Stimulated activated CD4-positive, alpha-beta T cell treated with anti-CD3 and anti-CD28 coated beads, TNF-alpha, amount 100 ng/mL, for 48 hours (primary cell): ENCODE data around the gene RFT1.

Experiments
- DNase-seq, 3 donors: peaks; one replicate each; pipeline ENCODE4 v3.0.0-alpha.2; 2020; ENCODE audit warnings: low read depth in 3 of 3

RFT1 gene

GRCh38 chr3:53092216-53092615, 38.0 kb downstream of the RFT1 start:
- no peak for DNase-seq

DNA sequence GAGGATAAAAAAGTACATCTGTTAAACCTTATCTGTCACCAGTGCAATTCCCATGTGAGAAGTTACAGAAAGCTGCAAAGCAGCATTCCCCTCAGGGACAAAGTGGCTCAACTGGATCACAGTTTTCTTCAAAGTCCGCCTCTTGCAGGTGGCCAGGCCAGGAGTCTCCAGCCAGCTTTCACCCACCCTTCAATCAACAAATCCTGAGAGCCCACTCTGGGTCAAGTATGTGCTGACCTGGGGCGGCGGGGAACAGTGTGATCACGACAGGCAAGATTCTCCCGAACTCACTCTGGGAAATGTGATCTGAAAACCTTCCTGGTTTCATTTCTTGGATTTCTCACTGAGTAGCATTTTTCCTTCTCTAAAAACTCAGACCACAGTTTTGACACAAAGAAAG, 39.2 kb downstream of the RFT1 start:
- DNase-seq: no peak

DNA sequence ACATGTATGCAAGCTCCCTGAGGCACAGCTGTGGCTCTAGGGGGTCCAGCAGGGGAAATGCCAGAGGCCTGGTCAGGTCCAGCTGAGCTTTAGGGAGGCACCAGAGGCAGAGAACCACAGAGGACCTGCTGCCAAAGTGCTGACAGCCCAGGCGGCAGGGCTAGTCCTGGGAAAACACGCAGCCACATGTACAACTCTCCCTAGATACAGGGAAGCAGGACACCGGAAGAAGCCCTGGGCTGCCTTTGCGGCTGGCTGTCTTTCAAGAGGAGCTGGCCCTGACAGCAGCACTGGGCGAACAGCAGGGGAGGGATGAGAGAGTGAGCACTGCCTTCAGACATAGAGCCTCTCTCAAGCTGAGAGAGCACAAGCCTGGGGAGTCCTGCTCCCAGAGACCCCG, 40.7 kb downstream of the RFT1 start:
- no peak for DNase-seq

GRCh38 chr3:53085476-53085875, 44.8 kb downstream of the RFT1 start:
- no peak for DNase-seq

- no peak for DNase-seq
These were observed 45.8 kb downstream of the RFT1 start for GRCh38 chr3:53084310-53085001.

DNA sequence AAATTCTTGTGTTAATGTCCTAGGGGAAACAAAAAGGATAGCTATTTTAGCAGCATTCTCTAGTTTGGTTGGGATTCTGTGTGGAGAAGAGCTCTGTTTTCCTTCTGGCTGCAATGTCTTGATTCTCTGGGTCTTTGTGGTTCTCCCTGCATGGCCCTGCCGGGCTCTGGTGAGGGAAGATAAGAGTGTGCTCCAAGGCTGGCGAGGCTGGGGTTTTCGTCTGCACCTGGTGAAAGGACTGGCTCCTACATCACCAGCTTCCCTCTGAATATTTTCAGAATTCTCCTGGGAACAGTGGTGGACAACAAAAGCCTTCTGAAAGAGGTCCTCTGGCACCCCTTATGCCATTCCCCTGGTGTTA, 46.3 kb downstream of the RFT1 start:
- no peak for DNase-seq

DNA sequence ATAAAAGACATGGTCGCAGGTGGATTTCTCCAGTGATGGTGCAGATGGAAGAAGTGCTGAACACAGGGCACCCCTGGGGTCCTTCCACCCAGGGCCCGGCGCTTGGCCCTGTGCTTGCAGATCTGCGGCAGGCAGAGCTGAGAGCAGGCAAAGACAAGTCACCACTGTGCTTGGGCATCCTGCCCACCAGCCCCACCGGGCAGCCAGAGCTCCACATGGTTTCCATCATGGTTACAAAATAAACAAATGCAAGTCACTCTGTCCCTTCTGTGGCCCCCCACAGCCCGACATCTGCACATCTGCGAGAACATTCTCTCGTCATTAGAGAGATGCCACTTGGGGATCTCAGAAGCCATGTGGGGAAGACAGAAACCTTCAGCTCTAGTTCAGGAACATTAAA, 46.7 kb downstream of the RFT1 start:
- no peak for DNase-seq

DNA sequence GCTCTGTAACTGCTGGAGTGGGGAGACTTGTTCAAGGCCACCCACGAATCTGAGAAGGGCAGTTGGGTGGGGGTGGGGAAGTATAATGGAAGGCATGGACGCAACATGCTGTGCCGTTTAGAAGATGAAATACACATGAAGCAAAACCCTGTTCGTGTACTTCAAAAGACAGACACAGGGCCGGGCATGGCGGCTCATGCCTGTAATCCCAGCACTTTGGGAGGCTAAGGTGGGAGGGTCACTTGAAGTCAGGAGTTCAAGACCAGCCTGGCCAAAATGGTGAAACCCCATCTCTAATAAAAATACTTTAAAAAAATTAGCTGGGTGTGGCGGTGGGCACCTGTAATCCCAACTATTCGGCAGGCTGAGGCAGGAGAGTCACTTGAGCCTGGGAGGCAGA, 47.5 kb downstream of the RFT1 start:
- no peak for DNase-seq

GRCh38 chr3:53081318-53081717, 48.9 kb downstream of the RFT1 start:
- DNase-seq: no peak

DNA sequence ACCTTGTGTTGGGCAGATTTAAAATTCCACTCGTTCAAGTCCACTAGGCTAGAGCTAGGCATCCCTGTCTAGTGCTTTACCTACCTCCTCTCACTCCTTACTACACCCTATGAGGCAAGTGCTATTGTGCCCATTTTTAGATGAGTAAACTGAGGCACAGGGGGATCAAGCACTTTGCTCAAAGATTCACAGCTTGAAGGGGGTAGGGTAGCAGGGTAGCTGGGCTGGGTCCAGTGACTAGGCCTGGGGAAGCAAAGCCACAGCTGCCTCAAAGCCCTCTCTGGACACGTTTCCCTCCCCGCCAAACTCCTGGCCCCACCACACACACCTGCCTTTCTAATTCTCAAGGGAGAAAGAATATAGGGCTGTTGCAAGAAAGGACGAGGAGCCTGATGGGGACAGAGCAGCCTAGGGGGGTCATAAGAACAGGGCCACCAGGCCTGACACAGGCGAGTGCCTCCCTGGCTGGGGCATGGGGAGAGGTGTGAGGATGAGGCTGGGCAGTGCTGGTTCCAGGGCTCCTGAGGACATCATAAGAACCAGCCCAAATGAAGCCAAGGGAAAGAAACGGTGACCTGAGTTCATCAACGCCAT, 49.5 kb downstream of the RFT1 start:
- no peak for DNase-seq

- no peak for DNase-seq
These were observed 50.3 kb downstream of the RFT1 start for GRCh38 chr3:53079791-53080555.

GRCh38 chr3:53079147-53079546, 51.1 kb downstream of the RFT1 start:
- no peak for DNase-seq

DNA sequence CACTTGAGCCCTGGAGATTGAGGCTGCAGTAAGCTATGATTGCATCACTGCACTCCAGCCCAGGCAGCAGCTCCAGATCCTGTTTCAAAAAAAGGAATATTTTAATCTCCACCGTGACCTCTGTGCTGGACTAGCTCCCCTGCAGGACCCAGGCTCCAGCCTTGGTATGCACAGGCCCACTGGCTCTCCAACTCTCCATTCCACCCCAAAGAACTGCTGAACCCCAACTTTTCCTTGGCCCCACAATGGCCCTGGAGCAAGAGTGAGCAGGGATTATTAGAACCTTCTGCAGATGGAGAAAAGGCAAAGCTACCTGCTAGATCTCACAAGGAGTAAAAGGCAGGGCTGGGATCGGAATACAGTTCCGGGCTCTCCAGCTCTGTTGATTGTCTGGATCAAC, 51.6 kb downstream of the RFT1 start:
- no peak for DNase-seq

DNA sequence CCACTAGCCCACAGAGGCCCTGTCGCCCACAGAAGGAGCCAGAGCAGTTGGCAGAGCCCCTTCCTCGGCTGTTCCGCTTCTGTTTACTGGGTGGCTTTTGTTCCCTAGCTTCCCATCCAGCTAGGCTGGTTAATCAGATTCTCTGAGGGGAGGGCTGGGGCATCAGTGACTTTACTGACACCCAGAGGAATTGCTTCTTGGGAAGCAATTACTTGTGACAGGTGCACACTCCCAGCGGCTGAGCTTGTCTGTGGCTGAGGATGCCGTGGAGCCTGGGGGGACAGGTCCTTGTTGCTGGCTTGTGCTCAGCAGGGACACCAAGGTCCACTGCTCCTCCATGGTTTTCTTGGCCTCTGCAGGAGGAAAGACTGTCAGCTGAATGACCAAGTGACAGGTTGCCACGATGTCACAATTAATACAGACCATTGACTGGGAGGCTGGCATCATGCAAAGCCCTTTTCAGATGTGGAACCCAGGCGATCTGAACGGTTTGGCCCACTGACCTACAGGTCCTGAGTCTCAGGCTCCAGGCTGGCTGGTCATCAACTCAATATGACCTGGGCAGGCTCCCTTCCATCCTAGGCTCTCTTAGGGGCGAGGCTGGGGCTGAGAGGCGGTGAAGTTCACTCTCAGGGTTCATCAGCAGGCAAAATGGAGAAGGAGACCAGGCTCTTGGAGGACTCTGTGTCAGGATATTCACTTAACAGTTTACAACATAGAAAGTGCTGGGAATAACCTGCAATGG, 52.6 kb downstream of the RFT1 start:
- no peak for DNase-seq

- no peak for DNase-seq
These were observed 54.5 kb downstream of the RFT1 start for GRCh38 chr3:53075743-53076140.

DNA sequence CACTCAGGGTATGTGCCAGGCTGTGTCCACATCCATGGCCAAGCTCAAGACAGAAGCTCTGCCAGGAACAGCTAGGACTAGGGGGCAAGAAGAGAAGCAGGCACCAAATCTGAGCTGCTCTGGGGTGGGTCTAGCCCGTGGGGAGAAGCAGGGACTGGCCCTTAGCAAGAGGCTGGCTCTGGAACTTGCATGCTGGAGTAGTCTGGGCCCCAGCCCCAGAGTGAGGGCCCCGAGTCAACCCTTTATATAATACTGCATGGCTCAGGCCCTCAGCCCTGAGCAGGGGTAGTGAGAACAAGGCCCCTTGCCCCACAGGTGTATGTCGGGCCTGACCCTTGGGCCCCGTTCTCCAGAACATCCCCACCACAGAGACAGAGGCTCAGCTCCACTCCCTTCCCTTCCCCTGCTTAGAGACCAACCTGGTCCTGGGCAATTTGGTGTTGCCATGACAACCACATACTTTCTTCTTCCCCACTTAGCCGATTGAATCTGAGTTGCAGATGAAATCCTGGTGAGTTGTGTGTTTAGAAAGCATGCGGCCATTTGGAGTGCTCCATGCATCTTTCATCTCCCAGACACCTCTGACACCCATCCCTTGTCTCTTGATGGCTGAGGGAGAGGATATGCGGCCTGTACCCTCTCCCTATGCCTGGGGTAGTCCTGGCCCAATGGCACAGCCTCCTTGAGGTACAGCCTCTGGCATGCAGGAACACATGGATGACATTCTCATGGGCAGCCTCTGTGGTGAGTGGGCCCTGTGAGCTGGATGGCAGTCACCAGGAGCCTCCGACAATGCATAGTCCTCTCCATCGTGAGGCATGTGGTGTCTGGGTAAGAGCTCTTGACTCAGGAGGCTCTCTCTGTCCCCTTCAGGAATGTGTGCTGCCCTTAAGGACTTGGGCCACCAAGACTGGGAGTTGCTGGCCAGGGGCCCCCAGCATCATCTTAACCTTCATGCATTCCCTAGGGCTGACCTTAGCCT, 55.2 kb downstream of the RFT1 start:
- DNase-seq: no peak

DNA sequence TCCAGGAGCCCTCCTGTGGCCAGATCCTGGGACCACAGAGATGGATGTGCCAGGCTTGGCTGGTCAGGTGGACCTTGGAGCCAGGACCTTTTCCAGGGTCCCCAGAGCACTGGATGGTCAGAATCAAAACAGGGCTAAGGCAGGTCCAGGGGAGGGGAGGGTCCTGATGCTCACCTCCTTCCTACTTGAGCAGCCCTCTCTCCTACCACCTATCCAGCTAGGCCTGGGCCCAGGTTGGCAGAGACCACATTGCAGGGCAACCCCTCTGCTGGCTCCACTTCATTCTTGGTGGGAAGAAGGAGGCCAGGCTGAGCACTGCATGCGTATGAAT, 55.9 kb downstream of the RFT1 start:
- DNase-seq: no peak

- no peak for DNase-seq
These were observed 56.5 kb downstream of the RFT1 start for GRCh38 chr3:53073553-53074365.

DNA sequence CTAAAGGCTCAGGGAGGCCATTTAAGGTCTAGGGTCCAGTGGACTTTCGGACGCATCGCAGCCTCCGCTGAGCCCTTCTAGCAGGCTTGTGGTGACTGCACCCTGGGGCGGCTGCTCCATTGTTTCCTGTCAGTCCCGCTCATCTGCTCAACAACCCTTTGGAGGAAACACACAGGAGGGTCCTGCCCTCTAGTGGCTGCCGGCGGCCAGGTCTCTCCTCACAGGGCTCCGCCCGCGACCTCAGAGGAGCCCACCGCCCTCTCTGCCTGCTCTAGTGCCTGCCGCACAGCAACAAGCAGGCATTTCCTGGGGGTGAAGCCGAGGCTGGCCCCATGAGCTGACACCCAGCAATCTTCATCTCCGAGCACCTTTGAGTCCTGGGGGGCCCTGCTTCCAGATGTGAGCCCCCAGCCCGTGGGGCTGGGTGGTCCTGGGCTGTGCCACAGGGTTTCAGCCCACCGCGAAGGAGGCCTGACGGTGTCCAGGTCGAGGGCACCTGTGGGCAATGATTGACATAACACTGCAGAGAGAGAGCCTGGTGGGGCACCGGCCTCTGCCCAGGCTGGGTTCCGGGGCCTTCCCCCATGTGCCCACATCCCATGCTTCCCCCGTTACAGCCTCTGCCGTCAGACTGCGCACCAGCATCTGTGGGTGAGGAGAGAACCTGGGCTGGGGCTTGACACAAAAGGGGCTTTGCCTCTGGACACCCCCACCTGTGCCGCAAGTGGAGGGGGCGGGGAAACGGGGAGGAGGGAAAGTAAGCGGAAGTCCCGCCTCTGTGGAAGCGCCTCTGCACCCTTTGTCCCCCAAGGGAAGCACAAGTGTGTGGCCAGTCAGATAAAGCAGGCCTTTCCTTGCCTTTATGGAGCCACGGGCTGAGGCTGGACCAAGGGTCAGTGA, 57.3 kb downstream of the RFT1 start:
- peak; percentile 72 to 88 (median 80) for DNase-seq
